GM12891 (cell line): ENCODE results near the gene ZSWIM5.

ENCODE experiments used
- POLR2A ChIP-seq: IDR thresholded peaks from 2 replicates; pipeline ENCODE4 v1.6.1; 2011; ENCODE audit warnings: low read depth, low read length, control low read depth
- POLR2AphosphoS5 ChIP-seq: IDR thresholded peaks from 2 replicates; pipeline ENCODE4 v1.6.1; 2011; ENCODE audit warnings: low read depth, low read length, control low read depth

DNA sequence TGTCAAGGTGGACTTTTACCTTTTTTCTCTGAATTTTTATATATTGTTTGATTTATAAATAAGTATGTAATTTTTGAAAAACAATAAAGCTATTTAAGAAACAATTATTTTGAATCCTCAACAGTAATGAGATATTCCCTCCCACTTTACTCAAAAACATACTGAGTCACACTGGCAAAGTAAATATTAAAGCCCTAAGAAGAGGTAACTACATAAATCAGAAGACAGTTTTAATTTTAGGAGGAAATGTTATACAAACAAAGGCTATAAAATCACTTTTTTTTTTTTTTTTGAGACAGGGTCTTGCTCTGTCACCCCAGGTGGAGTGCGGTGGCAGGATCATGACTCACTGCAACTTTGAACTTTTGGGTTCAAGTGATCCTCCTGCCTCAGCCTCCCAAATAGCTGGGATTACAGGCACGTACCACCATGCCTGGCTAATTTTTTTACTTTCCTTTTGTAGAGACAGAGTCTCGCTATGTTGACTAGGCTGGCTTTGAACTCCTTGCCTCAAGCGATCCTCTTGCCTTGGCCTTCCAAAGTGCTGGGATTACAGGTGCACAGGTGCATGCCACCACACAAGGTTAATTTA lies 36.2 kb downstream of the ZSWIM5 start:
- TF ChIP-seq POLR2A (no peak), POLR2AphosphoS5 (no peak)
